Forelimb muscle (tissue), 1 donor: ENCODE measurements around the gene LKAAEAR1. TPM values are rescaled to one million over a fixed set of nuclear protein-coding genes. Genes with fewer than 3 reads are reported as not detected.

Experiments used
- DNase-seq: peaks from one replicate; pipeline ENCODE4 v3.0.0-alpha.2; 2013; ENCODE audit warnings: low read depth
- polyA plus RNA-seq: library from polyadenylated mRNA; unstranded; fragments of 120-200 nt; gene quantifications from one replicate; pipeline ENCODE4 v1.2.1, GENCODE V29; 2013; ENCODE audit not compliant: insufficient read length

The LKAAEAR1 gene
- polyA plus RNA-seq, 1 donor = 0.18 TPM

DNA sequence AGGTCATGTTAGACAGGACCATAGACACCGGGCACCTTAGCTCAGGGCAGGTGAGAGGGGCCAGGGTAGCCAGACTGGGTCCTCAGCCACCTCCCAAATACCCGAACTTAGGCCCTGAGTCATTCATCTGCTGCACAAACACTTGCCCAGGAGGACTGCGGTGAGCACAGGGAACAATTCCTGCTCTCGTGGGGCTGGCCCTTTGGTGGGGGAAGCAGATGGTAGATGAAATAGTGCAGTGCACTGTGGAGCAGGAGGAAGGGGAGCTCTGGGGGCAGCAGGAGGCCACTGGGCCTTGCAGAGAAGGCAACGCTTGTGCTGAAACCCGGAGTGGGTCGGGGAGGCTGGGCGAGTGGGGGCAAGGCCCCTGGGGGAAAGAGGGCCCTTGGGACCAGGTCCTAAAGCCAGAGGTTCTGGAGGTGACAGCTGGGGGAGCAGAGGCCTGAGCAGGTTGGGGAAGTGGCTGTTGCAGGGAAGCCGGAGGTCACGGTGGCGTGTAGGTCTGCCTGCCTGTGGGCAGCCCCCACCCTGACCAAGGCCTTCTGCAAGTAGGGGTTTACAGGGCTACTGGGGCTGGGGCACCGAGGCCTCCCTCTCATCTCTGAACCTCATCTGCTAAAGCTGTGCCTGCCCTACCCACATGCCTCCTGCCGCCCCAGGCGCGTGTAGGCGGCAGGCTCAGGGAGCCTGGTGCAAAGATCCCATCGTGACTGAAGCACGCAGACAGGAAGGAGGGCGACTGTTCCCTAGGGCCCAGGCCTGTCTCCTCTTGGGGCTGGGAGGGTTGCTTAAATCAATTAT lies 27.8 kb upstream of the LKAAEAR1 start:
- no peak for DNase-seq

DNA sequence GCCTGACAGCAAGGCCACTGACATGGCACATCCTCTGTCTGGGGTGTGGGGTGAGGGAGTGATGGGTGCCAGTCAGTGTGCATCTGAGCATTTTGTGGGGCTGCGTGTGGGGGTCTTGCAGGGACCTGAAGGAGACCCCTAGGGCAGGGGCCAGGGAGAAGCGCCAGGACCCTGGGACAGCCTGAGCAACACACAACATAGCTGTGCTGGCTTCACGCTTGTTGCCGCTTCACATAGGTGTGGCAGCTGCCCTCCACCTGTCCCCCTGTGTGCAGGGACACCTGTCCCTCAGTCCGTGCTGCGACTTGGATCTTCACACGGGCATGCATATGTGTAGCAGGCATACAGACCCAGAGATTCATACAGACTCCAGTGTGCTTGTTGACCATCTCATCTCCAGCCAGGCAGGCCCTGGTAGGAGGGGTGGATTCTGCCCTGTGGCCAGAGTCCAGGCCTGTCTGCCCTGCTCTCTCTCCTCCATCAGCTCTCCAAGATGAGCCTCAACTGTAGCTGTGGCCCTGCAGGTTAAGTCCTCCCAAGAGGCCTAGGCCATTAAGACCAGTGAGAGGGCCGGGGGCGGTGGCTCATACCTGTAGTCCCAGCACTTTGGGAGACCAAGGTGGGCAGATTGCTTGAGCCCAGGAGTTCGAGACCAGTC lies 26.3 kb upstream of the LKAAEAR1 start:
- no peak for DNase-seq

DNA sequence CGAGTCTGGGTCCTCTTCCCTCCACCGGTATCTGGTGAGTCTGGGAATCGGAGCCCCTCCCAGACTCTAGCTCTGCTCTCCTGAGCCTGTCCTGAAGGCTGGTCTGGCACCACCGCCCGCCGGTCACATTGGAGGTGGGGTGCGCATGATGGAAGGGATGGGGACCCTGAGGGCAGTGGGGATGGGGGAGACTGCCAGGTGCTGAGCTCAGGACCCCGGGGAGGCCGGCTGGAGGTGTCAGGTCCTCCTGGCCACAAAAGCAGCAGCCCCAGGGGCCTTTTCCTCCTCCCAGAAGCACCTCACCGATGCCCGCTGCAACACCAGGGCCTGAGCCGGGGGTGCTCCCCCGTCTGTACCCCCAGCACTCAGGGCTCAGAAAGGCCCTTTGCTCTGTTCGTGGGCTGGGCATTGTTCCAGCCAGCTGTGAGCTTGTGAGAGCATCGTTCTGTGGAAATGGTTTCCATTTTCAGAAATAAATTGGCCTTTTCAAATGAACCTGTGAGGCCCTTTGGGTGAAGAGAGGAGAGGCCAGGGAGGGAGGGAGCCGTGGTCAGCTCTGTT lies 25.7 kb upstream of the LKAAEAR1 start:
- DNase-seq = no peak

DNA sequence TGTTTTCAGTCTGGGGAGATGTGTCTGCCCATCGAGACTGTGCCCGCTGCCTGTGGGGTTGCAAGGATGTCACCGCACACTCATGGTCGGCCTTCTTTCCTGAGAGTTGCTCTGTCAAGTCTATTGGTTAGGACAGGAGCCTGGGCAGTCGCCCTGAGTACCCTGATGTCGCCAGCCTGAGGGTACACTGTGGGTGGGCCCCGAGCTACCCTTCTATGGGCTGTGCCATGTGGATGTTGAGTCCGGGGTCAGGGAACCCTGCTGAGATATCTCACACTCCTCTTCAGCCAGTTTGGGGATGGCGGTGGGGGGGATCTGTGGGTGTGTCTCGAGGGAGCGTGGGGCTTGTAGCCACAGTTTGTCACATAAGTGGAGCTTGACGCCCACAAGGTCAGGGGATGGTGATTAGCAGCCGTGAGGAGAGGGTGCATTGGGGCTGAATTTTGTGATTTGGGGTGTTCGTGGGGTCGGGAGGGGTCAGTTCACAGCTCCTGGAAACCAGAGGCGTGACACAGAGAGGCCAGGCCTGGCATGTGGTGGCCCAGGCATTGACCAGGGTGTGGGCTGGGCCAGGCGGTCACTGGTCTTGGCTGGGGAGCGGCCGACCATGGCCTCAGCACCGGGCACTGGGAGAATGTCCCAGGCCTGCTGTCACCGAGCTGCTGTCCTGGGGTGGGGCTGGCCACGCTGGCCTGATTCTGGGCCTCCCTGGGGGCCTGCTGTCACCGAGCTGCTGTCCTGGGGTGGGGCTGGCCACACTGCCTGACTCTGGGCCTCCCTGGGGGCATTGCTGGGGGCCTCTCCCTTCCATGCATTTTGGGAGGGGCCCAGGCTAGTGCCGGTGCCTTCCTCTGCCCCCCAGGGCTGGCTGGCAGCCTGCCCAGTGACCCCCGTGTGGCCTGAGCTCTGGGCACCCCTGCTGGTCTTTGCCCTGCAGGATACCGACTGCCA lies 24.8 kb upstream of the LKAAEAR1 start:
- DNase-seq = no peak

DNA sequence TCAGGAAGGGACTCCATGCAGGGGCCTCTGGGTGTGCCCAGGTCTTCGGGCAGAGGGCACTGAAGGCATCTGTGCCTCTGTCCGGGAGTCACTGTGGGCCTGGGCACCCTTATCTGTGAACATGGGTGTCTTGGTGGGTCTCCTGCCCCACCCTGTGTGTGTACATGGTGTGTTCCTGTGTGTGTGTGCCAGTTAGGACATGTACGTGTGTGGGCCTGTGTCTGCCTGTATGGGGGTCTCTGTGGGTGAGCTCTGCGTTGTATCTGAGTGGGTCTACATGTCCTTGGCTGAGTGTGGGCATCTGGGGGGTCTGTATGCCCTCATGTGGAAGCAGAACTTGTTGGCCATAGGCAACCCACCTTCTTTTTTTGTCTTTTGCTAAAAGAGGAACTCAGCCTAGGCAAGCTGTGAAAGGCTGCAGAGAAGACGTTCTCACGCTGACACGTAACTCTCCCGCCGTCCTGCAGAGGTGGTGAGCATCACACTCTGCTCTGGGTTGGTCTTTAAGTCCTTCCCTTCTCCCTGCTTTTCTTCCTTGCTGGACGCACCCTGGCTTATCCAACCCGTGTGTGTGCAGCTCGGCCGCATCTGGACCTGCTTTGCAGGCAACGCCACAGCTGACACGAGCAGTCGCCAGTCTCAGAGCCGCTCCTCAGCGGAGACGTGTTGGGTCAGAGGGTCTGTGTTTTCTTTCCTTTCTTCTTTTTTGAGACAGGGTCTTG lies 23.7 kb upstream of the LKAAEAR1 start:
- DNase-seq = no peak

DNA sequence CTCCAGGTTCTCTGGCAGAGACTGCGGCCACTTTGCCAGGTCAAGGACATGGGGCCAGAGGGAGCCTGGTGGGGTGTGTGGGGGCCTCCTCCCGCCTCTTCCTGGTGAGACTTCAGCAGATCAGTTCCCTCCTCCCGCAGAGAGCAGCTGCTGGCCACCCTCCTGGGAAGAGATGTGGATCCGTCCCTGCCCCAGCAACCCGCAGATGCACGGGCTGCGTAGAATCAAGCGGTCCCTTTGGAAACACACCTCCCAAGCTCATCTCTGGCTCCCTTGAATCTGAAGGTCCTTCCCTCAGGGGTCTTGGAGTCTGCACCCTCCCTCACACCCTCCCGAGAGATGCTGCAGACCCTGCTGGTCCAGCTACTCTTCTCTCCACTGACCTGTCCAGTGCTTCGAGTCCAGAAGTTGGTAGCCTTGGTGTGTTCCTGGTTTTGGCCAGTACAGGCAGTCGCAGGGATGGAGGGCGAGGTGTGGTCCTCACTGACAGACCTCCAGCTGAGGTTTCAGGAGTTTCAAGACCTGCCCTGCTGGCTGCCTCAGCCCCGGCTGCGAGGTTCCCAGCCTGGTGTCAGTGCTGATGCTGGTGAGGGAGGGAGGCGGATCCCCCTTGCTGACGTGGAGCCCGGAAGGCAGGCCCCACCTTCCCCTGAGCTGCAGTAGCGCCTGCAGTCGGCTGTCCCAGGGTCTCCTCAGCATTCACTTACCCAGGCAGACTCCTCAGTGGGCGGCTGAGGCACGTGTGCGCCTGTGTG lies 23.0 kb upstream of the LKAAEAR1 start, which contains the start of gene NPBWR2:
Gene NPBWR2, minus strand, starts transcription at position 585 of the 755 bp plus-strand sequence. CDS start 734 bp downstream, outside the sequence.
- no peak for DNase-seq

DNA sequence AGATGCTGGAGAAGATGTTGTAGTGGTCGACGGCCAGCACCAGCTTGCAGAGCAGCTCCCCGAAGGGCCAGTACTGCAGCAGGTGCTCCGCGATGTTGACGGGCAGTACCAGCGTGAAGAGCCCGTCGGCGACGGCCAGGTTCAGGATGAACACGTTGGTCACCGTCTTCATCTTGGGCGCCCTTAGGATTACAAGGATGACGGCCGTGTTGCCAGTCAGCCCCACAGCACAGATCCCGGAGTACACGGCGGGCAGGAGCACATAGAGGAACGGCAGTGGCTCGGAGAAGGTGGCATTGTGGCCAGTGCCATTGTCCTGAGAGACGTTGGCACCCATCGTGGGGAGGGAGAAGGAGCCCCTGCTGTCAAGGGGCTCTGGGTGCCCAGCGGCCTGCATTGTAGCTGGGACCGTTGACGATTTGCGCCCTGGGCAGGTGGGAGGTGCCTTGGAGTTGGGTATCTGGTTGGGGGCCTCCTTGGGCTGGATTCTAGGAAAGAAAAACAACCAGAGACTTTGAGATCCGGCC lies 22.3 kb upstream of the LKAAEAR1 start:
- no peak for DNase-seq

DNA sequence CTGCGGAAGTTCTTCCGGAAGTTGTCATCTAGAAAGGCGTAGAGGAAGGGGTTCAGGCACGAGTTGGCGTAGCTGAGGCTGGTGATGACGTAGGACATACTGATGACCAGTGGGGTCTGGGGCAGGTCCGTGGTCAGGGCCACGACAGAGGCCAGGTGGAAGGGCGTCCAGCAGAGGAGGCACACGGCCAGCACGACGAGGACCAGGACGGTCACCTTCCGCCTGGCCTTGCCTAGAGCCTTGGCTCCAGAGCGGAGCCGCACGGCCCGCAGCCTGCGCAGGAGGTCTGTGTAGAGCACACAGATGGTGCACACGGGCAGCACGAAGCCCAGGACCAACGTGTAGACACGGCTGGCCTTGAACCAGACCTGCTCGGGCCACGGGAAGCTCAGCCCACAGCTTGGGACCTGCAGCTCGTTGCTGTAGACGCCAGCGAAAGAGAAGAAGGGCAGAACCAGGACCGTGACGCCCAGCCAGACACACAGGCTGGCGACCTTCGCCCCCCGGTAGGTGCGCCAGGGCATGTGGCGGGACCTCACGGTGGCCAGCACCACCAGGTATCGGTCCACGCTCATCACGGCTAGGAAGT lies 21.7 kb upstream of the LKAAEAR1 start:
- no peak for DNase-seq

DNA sequence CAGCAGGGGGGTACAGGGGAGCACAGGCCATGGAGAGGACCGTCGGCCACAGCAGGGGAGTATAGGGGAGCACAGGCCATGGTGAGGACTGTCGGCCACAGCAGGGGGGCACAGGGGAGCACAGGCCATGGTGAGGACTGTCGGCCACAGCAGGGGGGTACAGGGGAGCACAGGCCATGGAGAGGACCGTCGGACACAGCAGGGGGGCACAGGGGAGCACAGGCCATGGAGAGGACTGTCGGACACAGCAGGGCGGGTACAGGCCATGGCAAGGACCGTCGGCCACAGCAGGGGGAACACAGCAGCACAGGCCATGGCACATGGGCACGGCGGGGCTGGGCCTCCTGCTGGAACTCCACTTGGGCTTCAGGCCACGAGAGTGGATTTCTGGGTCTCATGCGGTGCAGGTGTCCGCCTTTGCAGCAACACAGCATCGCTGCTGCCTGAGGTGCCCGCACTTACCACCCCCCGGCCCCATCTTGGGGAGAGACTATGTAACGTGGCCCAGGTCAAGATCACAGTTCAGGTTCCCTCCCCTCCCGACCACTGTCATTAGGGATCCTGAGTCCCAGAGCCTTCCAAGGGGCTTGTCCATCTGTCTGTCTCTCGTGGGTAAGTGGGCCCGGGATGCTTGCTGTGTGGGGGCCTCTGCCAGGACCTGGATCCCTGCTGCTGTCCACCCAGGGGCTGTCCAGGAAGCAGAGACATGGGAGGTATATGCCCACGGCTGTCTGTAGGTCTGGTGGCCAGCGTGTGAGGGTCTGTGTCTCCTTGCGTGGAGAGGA lies 20.7 kb upstream of the LKAAEAR1 start:
- no peak for DNase-seq

DNA sequence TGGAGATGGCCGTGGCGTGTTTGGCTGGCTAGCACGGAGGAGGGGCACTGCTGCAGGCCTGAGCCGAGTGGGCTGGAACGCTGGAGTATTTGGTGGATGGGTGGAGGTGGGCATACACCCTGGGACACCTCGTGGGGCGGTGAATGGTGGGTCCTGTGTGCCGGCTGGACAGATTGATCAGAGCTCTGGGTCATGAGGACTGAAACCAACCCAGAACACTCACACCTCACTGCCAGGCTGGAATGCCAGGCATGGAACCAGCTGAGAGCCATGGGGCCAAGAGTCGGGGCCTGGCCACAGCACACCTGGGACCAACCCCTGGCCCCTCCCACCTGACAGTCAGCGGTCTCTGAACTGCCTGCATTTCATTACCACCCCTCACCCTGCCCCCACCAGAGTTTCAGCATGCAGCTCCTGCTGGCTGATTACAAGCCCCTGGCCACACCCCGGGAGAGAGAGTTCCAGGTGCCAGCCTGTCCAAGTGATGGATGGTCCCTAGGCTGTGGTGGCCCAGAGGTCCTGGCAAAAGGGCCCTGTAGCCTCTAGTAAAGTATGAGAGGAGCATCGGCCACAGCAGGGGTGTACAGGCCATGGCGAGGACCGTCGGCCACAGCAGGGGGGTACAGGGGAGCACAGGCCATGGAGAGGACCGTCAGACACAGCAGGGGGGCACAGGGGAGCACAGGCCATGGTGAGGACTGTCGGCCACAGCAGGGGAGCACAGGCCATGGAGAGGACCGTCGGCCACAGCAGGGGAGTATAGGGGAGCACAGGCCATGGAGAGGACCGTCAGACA lies 19.9 kb upstream of the LKAAEAR1 start:
- no peak for DNase-seq

DNA sequence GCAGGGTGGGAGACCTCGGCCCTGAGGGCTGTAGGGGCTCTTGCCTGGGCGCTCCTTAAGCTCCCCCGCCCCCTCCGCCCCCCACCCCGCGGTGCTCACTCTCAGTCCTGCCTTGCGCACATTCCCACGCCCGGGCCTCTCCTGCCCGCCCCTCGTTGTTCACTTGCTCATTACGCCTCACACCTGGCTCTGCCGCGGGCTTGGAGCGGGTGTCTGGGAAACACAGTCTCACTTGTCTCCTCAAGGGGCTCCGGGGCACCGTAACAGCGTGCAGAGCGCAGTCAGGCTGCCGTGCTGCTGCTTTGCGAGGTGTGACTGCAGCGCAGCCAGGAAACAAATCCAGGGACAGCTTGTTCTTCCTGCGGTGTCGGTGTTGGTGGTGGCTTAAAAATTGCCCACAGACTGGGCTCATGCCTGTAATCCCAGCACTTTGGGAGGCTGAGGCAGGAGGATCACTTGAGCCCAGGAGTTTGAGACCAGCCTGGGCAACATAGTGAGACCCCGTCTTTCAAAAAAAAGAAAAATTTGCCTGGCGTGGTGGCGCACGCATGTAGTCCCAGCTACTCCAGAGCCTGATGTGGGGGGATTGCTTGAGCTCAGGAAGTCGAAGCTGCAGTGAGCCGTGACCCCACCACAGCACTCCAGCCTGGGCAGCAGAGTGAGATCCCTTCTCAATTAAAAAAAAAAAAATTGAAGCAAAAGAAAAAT lies 18.6 kb upstream of the LKAAEAR1 start:
- no peak for DNase-seq

DNA sequence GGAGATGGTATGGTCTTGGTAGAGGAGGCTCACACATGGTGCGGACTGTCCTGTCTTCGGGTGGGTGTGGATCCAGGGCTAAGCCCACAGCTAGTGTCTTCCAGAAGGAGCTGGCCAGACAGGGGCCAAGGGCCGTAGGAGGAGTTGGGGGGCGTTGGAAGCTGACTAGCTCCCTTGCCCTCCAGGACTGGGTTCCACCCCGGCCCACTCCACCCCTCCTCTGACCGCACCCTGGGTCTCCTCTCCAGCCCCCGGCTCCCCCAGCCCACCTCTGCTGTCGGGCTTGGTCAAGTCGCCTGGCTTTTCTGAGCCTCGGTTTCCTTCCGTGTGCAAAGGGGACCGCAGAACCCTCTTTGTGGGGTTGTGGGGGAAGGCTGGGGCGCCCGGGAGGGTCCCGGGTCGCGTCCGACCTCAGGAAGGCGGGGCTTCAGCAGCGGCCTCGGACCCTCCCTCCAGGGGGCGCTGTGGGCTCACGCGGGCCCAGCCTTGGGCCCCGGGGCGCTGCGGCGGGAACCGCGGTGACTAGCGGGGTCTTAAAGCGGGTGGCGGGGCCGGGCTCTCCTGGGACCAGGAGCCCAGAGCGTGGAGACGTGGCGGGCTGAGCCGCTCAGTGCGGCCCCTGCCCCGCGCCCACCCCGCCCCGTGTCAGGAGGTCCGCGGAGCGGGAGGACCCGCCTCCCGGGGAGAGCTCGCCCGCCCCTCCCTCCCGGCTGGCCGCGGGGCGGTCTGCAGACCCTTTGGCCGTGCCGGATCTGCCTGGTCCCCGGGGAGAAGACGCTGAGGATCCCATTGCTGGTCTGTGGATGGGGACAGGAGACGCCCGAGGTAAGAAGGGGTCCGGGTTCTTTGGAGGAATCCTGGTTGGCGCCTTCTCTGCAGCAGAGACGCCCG lies 17.8 kb upstream of the LKAAEAR1 start:
- DNase-seq = no peak

DNA sequence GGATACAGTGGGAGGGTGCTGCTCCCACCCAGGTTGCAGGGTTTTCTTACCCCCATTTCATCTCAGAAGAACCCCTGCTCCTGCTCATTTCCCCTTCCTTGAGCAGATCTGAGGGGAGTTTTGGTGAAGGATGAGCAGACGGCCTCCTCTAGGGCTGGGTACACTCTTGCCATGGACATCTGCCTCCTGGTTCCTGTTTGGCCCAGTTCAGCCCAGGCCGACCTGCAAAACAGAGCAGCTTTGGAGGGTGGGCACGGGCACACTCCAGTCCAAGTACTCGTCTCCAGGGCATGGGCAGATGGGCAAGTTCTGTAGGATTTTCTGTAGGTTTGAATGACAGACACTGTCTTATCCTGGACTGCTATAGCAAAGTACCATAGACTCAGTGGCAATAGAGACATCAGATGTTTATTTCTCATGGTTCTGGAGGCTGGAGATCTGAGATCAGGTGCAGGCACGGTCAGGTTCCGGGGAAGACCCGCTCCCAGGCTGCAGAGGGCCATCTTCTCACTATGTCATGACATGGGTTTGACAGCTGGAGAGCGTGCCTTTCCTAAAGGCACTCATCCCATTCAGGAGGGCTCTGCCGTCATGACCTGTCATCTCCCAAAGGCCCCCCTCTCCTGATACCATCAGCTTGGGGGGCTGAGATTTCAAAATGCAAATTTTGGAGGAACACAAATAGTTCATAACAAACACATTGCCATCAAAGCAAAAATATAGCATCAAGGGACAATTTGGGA lies 16.9 kb upstream of the LKAAEAR1 start:
- no peak for DNase-seq

DNA sequence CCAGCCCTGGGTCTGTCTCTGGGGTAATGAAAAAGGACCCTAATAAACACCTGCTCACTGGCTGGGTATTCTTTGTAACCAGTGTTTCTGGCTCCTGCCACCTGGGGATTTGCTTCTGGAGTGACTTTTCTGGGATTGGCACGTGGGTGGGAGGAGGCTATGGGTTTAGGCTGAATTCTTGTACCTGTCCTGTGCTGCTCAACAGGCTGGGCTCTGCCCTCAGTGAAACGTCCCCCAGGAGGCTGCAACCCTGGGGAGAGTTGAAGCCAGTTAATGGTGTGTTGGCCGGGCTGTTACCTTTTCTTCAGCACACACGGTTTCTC lies 16.3 kb upstream of the LKAAEAR1 start:
- DNase-seq = no peak

DNA sequence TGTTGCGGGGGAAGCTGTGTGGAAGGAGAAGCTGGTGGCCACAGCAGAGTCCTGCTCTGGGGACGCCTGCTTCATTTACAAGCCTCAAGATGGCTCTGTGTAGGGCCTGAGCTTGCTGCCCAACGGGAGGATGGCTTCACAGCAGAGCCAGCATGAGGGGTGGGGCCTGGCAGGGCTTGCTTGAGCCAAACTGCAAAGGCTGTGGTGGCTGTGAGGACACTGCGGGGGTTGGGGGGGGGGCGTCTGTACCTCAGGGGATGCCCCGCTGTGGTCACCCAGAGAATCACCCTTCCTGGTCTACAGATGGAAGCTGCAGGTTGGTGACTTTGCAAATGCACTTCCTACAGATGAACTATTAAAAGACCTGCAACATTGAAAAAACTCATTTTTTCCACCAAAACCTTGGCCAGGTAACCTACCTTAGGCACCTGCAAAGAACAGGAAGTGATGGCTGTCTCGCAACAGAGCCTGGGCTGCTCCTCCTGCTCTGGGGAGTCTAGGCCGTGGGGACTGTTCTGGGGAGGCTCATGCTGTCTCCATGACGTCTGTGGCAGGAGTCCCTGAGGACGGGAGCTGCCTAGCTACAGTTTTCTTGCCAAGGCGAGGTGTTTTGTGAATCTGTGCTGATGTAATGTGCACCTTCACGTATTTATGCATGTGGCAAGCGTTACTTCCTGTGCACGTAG lies 15.8 kb upstream of the LKAAEAR1 start:
- DNase-seq = no peak
